Hindlimb muscle (tissue), 1 donor: Measurements from ENCODE around the gene VIPR2. TPM values are rescaled to one million over a fixed set of nuclear protein-coding genes. Genes with fewer than 3 reads are reported as not detected.

Experiments
- DNase-seq: peaks from one replicate; pipeline ENCODE4 v3.0.0-alpha.2; 2013
- polyA plus RNA-seq: library from polyadenylated mRNA; unstranded; fragments of 120-200 nt; gene quantifications from one replicate; pipeline ENCODE4 v1.2.1, GENCODE V29; 2013; ENCODE audit not compliant: insufficient read length

Gene VIPR2
- polyA plus RNA-seq, 1 donor: 12.1 TPM

DNA sequence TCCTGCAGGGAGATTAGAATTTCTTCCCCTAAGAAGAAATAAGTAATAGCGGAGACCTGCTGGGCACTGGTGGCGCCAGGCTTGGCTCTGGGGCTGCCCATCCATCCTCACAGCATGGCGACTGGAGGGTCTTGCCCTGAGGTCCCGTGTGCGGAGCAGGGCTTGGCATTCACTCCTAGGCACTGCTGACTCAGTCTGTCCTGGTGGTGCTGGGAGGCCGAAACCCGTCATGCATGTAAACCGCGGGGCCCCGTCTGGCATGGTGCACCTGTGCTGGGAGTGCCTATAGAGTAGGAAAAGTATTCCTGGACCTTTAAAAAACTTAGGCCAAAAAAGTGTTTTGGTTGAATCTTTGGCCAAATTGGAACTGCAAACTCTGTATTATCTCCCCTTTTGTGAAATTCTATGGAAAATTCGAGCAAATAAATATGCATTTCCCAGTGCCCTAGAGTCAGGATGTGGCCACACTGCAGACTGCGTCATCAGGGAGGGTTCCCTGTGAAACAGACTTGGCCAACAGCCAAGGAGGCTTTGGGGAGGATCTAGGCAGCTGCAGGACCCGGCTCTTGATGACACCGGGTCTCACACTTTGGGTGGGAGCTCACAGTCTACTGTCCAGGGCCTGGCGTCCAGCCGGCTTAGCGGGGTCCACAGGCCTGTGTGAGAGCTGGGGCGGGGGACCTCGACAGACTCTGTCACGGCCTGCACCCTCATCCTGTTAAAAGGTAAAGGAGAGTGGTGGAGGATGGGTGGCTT is 122.3 kb downstream of the VIPR2 start:
- DNase-seq: no peak

DNA sequence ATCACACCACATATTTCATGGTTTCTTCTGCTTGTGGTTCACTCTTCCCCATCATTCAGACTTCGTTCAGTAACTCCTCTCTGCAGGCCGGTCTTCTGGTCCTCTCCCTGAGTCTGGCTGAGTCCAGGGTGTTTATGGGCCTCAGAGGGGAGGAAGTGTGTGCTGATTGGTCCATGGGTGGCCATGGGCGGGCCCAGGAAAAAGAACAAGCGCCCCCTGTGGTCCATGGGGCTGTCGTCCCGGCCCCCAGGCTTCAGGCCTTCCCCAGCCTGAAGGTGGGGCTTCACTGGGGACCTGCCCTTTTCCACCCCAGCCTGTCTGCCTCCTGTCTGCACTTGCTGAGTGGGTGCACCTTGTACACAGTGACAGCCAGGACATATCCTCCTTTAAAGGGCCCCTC is 123.7 kb downstream of the VIPR2 start:
- no peak for DNase-seq

DNA sequence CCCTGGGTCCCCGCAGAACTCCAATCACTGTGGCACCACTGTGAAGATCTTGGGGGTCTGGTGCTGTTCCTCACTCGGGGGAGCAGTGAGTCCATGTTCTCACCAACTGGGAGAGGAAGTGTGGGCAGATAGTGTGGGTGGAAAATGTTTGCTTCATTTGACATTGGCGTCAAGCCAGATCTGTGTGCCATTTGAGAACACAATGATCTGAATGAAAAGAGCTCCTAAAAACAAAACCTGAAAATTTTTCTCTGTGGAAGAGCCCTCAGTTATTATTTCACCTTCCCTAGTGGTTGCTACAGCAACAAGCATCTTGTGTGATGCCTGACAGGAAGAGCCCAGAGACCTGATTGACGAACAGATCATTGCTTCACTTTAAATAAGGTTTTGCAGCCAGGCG is 125.6 kb downstream of the VIPR2 start:
- no peak for DNase-seq

DNA sequence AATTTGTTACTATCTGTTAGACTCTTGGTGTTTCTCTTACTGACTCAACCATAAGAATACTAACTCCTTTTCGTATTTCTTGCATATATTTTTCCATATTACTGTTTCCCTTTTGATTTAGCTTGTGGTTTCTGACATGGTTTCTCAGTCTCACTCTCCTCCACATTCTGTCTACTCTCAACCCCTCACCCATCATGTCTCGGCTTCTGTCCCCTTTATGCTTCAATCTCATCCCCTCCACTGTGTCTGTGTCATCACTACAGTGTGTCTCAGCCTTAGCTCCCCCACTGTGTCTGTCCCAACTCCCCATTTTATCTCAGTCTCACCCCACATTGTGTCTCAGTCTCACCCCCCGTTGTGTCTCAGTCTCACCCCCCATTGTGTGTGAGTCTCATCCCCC is 126.9 kb downstream of the VIPR2 start:
- no peak for DNase-seq

DNA sequence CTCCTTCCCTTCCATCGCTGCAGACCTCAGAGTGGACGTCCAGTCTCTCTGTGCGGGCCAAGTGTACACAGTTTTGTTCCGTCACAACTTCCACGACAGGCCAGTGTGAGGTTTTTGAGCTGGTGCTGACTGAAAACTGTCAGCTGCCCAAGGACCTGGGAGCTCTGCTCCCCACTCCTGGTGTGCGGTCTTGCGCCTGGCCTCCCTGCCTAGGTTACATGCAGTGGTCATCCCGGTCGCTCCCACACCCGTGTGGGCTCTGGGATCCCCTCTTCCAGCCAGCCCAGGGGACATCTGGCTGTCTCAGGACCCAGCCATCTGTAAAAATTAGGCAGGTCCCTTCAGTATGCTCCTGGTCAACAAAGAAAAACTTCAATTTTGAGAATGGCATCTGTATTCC is 127.5 kb downstream of the VIPR2 start:
- DNase-seq: no peak

DNA sequence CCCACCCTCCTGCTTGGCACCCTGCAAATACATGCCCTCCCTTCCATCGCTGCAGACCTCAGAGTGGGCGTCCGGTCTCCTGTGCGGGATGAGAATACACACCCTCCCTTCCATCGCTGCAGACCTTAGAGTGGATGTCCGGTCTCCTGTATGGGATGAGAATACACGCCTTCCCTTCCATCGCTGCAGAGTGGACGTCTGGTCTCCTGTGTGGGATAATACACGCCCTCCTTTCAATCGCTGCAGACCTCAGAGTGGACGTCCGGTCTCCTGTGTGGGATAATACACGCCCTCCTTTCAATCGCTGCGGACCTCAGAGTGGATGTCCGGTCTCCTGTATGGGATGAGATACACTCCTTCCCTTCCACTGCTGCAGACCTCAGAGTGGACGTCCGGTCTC is 128.1 kb downstream of the VIPR2 start:
- no peak for DNase-seq

DNA sequence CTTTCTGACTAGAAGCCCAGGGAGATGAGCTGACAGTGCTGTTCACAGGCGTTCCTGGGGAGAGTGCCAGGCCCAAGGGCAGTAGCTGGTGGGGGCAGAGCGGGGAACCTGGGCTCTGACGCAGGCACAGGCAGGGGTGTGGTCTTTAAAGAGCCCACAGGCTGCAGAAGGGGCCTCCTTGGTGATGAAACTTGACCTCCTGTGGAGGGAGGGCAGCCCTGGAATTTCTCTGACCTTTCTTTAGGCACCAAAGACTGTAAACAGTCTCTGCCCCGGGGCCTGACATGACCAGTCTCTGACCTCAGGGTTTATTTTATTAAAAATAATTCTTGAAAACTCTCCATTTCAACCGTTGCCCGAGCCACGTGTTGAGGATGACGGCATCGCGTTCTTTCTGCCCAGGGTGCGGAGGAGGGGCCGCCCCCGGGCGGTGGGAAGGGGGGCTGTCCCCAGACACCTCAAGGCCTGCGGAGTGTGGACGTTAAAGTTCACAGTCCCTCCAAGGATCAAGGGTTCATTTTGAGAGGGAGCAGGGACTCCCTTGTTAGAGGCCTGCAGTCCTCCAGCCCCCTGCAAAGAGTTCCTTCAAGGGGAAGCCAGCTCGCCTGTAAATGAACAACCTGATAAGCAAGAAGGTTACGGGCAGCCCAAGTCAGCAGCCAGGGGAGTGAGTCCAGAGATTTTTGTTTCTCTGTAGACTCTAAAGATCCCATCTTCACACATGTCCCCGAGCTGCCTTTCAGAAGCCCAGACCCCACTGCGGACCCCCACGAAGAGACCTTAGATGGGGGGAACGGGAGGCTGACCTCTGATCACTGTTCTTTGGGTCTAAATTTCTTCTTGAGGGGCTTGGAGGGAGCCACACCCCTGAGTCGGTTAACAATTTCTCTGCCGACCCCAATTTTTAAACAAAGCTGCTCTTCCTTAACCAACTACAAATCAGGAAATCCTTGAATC is 128.9 kb downstream of the VIPR2 start:
- DNase-seq: no peak

DNA sequence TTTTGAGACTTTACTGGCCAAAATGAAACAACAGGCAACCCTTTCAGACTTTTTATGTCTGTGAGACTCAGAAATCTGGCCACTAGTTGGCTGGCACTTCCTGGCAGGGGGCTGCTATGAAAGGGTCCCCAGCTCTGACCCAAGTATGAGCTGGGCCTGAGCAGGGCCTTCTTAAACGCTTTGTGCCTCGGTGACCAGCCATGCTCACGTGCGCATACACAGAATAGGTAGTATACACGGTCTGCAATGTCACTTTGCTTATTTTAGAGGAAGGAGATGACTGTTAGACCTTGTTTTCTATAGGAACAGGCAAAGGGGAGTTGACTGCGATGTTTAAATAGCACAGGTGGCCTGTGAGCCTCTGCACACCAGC is 129.6 kb downstream of the VIPR2 start:
- no peak for DNase-seq

DNA sequence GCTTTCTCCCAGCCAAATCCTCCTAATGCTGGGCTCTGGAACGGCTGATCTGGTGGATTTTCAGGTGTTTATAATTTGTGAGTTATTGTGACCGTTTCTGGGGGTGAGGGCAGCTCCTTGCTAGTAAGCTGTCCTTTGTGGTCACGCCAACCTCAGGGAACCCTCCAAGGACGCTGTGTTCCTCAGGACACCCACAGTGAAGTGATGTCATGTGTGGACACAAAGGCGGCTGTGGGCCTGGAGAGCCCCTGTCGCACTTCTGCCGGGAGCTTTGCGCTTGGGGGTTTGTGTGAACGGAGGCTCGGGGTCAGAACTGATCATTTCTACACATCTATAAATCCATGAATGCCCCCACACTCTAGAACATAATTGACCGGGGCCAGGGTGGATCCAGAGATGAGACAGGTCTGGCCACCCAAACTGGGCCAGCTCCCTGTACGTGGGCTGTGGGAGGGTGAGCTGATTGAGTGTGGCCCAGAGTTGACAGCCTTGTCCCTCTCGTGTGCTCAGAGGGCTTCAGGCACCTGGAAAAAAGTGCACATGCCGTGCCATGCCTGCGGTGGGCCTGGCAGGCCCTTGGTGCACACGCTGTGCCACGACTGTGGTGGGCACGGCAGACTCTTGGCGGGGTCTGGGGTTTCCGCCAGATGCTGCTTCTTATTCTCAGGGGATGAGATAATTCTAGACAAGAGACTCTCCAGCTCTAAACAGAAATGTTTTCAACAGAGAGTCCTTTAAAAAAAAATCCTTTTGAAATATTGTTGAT is 130.2 kb downstream of the VIPR2 start:
- no peak for DNase-seq

DNA sequence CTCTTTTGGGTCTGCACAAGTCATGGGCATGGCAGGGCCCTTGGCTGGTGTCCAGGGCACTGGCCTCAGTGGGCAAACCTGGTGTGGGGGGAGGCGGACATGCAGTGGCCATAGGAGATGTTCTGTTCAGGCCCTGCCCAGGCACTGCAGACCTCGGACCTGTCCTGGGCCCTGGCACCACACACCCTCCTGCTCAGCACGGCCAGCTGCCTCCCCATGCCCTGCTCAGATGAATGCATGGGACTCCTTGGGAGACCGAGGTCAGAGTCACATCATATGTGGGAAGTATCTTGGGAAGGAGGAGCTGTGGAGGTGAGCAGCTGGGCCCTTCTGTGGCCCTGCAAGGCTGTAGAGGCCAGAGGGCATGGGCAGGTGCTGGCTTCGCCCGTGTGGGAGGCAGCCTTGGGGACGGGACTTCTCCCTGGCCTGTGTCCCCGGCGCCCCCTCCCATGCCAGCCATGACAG is 130.8 kb downstream of the VIPR2 start:
- DNase-seq: no peak

DNA sequence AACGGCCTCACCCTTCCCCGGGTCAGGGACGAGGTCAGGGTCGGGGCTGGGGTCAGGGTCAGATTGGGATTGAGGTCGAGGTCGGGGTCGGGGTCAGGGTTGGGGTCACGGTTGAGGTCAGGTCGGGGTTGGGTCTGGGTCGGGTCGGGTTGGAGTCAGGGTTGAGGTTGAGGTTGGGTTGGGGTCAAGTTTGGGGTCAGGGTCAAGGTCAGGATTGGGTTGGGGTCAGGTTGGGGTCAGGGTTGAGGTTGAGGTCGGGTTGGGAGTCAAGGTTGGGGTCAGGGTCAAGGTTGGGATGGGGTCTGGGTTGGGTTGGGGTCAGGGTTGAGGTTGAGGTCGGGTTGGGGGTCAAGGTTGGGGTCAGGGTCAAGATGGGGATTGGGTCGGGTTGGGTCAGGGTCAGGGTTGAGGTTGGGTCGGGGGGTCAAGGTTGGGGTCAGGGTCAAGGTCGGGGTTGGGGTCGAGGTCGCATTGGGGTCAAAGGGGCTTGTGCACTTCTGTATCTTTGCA is 131.4 kb downstream of the VIPR2 start:
- DNase-seq: no peak

DNA sequence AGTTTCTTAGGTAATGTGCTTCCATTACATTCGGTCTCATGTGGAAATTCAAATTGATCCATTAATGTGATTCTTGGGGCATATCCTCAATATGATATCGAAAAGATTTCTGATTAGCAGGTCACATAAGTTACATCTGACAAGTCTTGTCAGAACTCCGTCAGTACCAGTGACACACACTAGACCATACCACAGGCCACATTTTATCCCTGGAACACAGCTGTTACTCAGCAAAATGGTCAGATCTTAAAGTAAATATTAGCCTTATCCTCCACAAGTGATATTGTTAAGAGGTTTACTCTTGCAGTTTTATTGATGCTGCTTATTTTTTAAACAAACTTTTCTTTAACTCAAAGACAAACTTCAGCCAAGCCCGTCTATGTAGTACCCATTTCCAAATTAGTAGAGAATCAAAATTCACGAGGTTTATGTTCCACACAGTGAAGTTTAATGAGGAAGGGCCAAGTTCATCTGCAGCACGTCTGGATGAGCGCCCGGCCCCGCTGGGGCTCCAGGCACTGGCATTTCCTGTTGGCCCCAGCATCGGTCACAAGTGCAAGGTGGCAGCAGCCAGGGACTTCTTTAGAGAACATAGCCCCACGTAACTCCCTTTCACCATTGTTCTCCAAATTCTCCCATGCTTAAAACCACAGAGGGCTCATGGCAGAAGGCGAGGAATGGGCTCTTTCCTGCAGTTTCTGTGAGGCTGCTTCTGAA is 132.2 kb downstream of the VIPR2 start:
- no peak for DNase-seq

DNA sequence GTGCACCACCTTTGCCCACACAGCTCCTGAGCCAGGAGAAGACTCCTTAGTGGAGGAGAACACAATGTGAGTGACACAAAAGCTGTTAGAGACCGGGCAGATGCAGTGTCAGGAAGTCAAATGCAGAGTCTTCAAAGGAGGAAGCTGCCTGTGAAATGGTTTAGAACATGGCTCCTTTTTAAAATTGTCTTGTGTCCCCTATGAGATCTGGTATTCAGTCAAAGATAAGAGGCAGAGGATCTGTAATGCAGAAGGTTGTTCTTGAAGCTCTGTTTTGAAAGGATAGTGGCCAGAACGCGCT is 133.0 kb downstream of the VIPR2 start:
- no peak for DNase-seq

DNA sequence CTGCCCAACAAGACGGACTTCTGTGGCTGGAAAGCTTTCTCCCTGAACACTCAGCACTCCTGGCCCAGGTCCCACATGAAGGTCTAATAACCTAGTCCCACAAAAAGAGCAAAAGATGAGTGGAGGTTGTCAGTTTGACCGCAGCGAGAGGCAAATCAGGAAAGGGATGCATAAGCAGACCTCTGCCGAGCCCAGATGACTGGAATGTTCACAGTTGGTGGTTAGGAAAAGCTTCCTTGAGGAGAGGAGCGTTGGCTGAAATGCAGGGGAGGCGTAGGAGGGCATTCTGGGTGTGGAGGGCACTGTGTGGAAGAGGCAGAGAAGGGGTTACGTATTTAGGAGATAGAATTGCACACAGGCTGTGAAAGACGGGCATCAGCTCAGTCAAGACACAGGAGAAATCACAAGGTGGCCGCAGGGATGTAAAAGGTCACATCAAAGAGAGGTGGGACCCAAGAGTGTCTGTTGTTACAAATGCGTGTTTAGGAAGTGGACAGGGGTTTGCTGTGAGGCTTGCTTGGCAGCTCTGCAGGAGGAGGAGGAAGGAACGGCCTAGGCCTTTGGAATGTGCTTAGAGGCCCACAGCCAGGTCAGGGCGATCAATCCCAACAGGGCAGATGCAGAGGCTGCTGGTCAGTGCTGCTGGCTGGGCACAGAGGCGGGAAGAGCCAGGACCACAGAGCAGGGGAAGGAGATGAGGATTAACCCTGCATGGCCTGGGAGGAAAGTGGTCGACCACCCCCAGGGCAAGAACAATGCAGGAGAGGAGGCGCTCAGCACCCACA is 133.5 kb downstream of the VIPR2 start:
- no peak for DNase-seq

DNA sequence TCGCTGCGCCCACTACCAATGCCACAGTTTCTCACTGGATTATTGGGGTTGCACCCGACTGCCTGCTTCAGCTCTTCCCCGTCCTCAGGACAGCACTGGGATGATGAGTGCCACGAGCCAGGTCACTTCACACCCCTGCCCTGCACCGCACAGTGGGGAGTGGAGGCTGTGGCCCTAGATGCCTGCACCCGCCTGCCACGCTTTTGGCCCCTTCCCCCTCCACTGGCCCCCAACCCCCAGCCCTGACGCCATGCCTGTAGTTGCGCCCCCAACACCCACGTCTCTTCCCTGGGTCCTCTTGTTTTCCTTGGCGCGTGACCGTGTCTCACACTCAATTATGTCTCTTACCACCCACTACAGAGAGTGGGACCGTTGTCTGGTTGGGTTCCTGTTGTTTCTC is 134.3 kb downstream of the VIPR2 start:
- no peak for DNase-seq

DNA sequence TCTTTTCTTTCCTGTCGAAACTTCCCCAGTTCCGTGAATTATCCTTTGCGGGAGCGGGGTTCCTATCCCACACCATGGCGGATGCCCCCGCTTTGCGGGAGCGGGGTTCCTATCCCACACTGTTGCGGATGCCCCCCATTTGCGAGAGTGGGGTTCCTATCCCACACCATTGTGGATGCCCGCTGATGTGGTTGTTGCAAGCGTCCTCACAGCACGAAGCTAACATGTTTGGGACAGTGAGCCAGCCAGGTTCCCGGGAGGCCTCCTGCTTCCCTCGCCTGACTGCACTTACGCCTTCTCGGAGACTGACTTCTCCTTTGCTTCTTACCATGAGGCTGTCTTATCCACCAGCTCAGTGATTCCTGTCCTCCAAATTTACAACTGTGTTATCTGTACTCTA is 134.7 kb downstream of the VIPR2 start:
- no peak for DNase-seq

DNA sequence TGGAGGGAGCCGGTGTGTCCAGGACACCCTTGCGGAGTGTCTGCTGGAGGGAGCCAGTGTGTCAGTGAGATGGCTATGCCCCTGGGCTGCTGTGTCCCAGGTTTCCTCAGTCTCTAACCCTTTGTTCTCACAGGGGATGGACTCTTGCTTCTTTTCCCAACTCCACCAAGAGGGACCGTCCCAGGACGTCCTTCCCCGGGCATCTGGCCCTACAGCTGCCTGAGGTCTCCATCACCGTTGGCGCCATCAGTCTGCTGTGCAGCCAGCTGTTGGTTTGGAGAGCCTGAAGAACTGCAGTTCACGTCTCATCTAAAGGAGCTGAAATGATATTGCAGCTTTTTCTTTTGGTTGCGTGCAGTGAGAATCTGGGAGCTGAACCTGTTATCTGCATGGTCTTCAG is 136.2 kb downstream of the VIPR2 start:
- no peak for DNase-seq

DNA sequence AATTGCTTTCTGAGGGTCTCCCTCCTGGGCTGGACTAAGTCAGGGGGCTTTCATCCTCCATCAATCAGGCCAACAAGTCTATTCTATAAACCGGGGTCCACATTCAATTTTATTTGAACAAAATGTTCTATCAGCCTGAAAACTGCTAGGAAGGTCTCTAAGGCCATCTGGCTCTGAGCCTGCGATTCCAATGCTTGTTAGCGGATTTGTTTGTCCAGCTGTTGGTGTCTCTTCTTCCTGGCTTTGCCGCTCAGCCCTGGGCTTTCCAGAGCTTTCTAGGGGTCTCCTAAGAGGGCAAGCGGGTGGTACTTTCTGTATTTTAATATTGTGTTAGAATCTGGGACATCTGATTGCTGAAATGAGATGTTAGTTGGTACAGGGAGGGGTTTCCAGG is 136.7 kb downstream of the VIPR2 start:
- no peak for DNase-seq

DNA sequence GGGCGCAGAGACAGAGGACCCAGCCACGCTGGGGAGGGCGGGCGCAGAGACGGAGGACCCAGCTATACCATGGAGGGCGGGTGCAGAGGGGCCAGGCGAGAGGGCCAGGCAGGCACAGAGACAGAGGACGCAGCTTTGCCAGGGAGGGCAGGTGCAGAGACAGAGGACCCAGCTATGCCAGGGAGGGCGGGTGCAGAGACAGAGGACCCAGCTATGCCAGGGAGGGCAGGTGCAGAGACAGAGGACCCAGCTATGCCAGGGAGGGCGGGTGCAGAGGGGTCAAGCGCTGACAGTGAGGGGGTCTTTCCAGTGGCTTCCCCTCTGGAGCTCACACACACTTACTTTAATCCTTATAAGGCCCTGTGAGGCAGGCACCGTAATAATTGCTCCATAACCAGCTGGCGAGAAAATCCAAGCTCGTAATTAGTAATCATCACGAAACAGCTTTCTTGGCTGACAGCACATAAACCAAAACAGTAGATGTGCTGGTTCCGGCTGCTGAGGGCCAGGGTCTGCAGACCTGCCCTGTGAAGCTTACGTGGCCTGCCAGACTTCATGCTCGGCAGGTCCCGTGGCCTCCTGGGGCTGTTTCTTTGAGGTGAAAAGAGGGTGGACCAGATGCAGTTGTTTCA is 137.2 kb downstream of the VIPR2 start:
- no peak for DNase-seq

DNA sequence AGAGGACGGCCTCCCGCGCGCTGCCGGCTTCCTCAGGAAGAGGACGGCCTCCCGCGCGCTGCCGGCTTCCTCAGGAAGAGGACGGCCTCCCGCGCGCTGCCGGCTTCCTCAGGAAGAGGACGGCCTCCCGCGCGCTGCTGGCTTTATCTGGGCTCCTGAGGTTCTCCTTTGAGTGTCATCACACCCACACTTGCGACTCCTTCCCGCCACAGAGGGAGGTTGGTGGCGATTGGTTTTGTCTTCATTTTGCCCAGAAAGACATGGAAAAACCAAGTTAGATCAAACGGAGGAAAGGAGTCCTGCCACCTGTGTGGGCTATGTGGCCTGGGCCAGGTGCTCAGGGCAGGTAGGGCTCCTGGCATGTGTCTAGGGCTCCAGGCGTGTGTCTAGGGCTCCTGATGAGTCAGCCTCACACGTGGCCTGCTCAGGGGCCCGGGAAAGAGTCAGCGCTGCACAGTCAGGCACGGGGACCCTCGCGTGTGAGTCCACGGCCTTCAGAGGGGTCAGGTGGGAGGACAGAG is 138.0 kb downstream of the VIPR2 start:
- DNase-seq: no peak
